Mesenchymal stem cell (in vitro differentiated cells and primary cell): Measurements from ENCODE around the gene ATP6V0B.

Experiments
- DNase-seq: peaks from one replicate; pipeline ENCODE4 v3.0.0-alpha.2; 2013
- H2AFZ ChIP-seq: one replicate; pipeline ENCODE4 v1.6.1; 2013; ENCODE audit warnings: low read depth, mild to moderate bottlenecking, control low read depth, inconsistent platforms, low read length, moderate library complexity
- H2AK5ac ChIP-seq: 2 replicates; pipeline ENCODE4 v1.6.1; 2013; ENCODE audit warnings: low read length, moderate library complexity, mild to moderate bottlenecking, inconsistent platforms; ENCODE audit not compliant: severe bottlenecking
- H2BK120ac ChIP-seq: one replicate; pipeline ENCODE4 v1.6.1; 2013; ENCODE audit warnings: low read depth, mild to moderate bottlenecking, inconsistent platforms, low read length, moderate library complexity
- H2BK12ac ChIP-seq, 2 experiments: one replicate each; pipeline ENCODE4 v1.6.1; 2013; ENCODE audit warnings: inconsistent platforms in 2 of 2, low read length in 2 of 2, mild to moderate bottlenecking in 2 of 2, moderate library complexity in 2 of 2, control low read depth in 1 of 2
- H2BK15ac ChIP-seq: one replicate; pipeline ENCODE4 v1.6.1; 2013; ENCODE audit warnings: mild to moderate bottlenecking, low read depth, inconsistent platforms; ENCODE audit not compliant: poor library complexity, severe bottlenecking
- H2BK5ac ChIP-seq: 2 replicates; pipeline ENCODE4 v1.6.1; 2013; ENCODE audit warnings: low read depth, mild to moderate bottlenecking, low read length, control low read depth, inconsistent platforms; ENCODE audit not compliant: poor library complexity, severe bottlenecking
- H3K14ac ChIP-seq, 2 experiments: one replicate each; pipeline ENCODE4 v1.6.1; 2013; ENCODE audit warnings: inconsistent platforms in 2 of 2, low read length in 2 of 2, control low read depth in 1 of 2, mild to moderate bottlenecking in 1 of 2, moderate library complexity in 1 of 2
- H3K18ac ChIP-seq, 2 experiments: one replicate each; pipeline ENCODE4 v1.6.1; 2013; ENCODE audit warnings: inconsistent platforms in 2 of 2, low read length in 2 of 2, control low read depth in 1 of 2, low read depth in 1 of 2, mild to moderate bottlenecking in 1 of 2
- H3K23ac ChIP-seq, 2 experiments: one replicate each; pipeline ENCODE4 v1.6.1; 2013; ENCODE audit warnings: inconsistent platforms in 2 of 2, low read length in 2 of 2, mild to moderate bottlenecking in 2 of 2, moderate library complexity in 2 of 2, control low read depth in 1 of 2
- H3K27ac ChIP-seq: 2 replicates; pipeline ENCODE4 v1.5.1; 2013; ENCODE audit warnings: mild to moderate bottlenecking, moderate library complexity, low read length, control low read depth, inconsistent platforms; ENCODE audit not compliant: poor library complexity, severe bottlenecking
- H3K27me3 ChIP-seq, 2 experiments: 2 replicates each; pipeline versions ENCODE4 v1.6.1 to v1.7.0; 2013; ENCODE audit warnings: low read length in 2 of 2, mild to moderate bottlenecking in 2 of 2, moderate library complexity in 2 of 2, control low read depth in 1 of 2, inconsistent platforms in 1 of 2; ENCODE audit not compliant: control insufficient read depth in 1 of 2, insufficient read depth in 1 of 2
- H3K36me3 ChIP-seq, 2 experiments: 2 replicates each; pipeline versions ENCODE4 v1.6.1 to v1.7.0; 2013; ENCODE audit warnings: low read length in 2 of 2, control low read depth in 1 of 2, inconsistent platforms in 1 of 2, low read depth in 1 of 2, mild to moderate bottlenecking in 1 of 2; ENCODE audit not compliant: insufficient read depth in 2 of 2, control insufficient read depth in 1 of 2
- H3K4ac ChIP-seq, 2 experiments: one replicate each; pipeline ENCODE4 v1.6.1; 2013; ENCODE audit warnings: inconsistent platforms in 2 of 2, low read length in 2 of 2, mild to moderate bottlenecking in 2 of 2, moderate library complexity in 2 of 2, control low read depth in 1 of 2, low read depth in 1 of 2
- H3K4me1 ChIP-seq: 2 replicates; pipeline ENCODE4 v1.6.1; 2013; ENCODE audit warnings: low read depth, low read length, control low read depth; ENCODE audit not compliant: control insufficient read depth, insufficient read depth
- H3K4me2 ChIP-seq: 2 replicates; pipeline ENCODE4 v1.6.1; 2013; ENCODE audit warnings: low read length, mild to moderate bottlenecking, inconsistent platforms; ENCODE audit not compliant: poor library complexity, severe bottlenecking
- H3K4me3 ChIP-seq, 2 experiments: 2 replicates each; pipeline versions ENCODE4 v1.5.1 to v1.7.0; 2013; ENCODE audit warnings: low read length in 2 of 2, mild to moderate bottlenecking in 2 of 2, control low read depth in 1 of 2, low read depth in 1 of 2; ENCODE audit not compliant: insufficient read depth in 1 of 2
- H3K79me1 ChIP-seq: replicated peaks from 2 replicates; pipeline ENCODE4 v1.6.1; 2013; ENCODE audit warnings: mild to moderate bottlenecking, control low read depth, low read length, inconsistent platforms; ENCODE audit not compliant: poor library complexity, severe bottlenecking
- H3K9ac ChIP-seq: 2 replicates; pipeline ENCODE4 v1.7.0; 2013; ENCODE audit warnings: mild to moderate bottlenecking, low read length, moderate library complexity
- H3K9me3 ChIP-seq: 2 replicates; pipeline ENCODE4 v1.7.0; 2013; ENCODE audit warnings: mild to moderate bottlenecking, low read length; ENCODE audit not compliant: control insufficient read depth
- H4K8ac ChIP-seq: one replicate; pipeline ENCODE4 v1.6.1; 2013; ENCODE audit warnings: inconsistent platforms, mild to moderate bottlenecking, low read length, moderate library complexity
- H4K91ac ChIP-seq: one replicate; pipeline ENCODE4 v1.6.1; 2013; ENCODE audit warnings: mild to moderate bottlenecking, low read length, inconsistent platforms
- WGBS: methylation state at CpG from one replicate; pipeline ENCODE4 v1.1.7; 2013; ENCODE audit warnings: mixed read lengths; 5-methylcytosine and 5-hydroxymethylcytosine counted together

Gene ATP6V0B

GRCh38 chr1:43956234-43956633 lies 18.5 kb upstream of the ATP6V0B start:
- Histone ChIP-seq H3K4me1 (peaks cover 1% of the 10 kb centered on the region), H3K18ac (no peak overlapping the region), H4K91ac (no peak overlapping the region), H3K4ac (no peak overlapping the region), H2AFZ (no peak overlapping the region), H2BK12ac (no peak overlapping the region), H3K79me1 (peaks cover 21% of the 10 kb centered on the region), H2BK15ac (no peak overlapping the region), H3K14ac (no peak overlapping the region), H2BK120ac (no peak overlapping the region), H3K9ac (no peak overlapping the region), H3K4me2 (no peak overlapping the region), H2AK5ac (no peak overlapping the region), H3K27me3 (no peaks in the 10 kb centered on the region), H3K36me3 (peaks cover 51 to 56% of the 10 kb centered on the region in 2 experiments), H3K4me3 (no peak overlapping the region), H3K27ac (no peak overlapping the region), H2BK5ac (no peak overlapping the region), H3K9me3 (no peaks in the 10 kb centered on the region), H4K8ac (no peak overlapping the region), H3K23ac (no peak overlapping the region)
- WGBS = over 99% methylated on average over 7 of the region's 8 CpGs
- DNase-seq = no peak

GRCh38 chr1:43957407-43958040 lies 17.2 kb upstream of the ATP6V0B start:
- H4K8ac ChIP-seq = no peak overlapping the region
- H3K4me1 ChIP-seq = peaks cover 1% of the 10 kb centered on the region
- no peak overlapping the region for H3K9ac ChIP-seq
- no peak overlapping the region for H3K4me3 ChIP-seq
- H2BK12ac ChIP-seq = no peak overlapping the region
- no peak overlapping the region for H2BK15ac ChIP-seq
- no peaks in the 10 kb centered on the region for H3K27me3 ChIP-seq
- no peak overlapping the region for H3K4me2 ChIP-seq
- peaks cover 61 to 69% of the 10 kb centered on the region in 2 experiments for H3K36me3 ChIP-seq
- no peaks in the 10 kb centered on the region for H3K9me3 ChIP-seq
- H2BK5ac ChIP-seq = no peak overlapping the region
- no peak for DNase-seq
- no peak overlapping the region for H4K91ac ChIP-seq
- 98% methylated on average over 7 of the region's 7 CpGs for WGBS
- no peak overlapping the region for H3K14ac ChIP-seq
- H3K79me1 ChIP-seq = peaks cover 21% of the 10 kb centered on the region
- no peak overlapping the region for H2BK120ac ChIP-seq
- H2AFZ ChIP-seq = no peak overlapping the region
- no peak overlapping the region for H3K23ac ChIP-seq
- no peak overlapping the region for H2AK5ac ChIP-seq
- H3K18ac ChIP-seq = no peak overlapping the region
- no peak overlapping the region for H3K27ac ChIP-seq
- H3K4ac ChIP-seq = no peak overlapping the region

- H3K4me3 ChIP-seq = no peak overlapping the region
- H3K18ac ChIP-seq = no peak overlapping the region
- no peaks in the 10 kb centered on the region for H3K4me1 ChIP-seq
- DNase-seq = no peak
- H3K79me1 ChIP-seq = peaks cover 14% of the 10 kb centered on the region
- H3K9ac ChIP-seq = no peak overlapping the region
- H3K27ac ChIP-seq = no peak overlapping the region
- H3K23ac ChIP-seq = no peak overlapping the region
- no peak overlapping the region for H3K4ac ChIP-seq
- WGBS = 92% methylated on average over 8 of the region's 9 CpGs
- H2AFZ ChIP-seq = no peak overlapping the region
- H4K8ac ChIP-seq = no peak overlapping the region
- H2AK5ac ChIP-seq = no peak overlapping the region
- no peak overlapping the region for H3K4me2 ChIP-seq
- H4K91ac ChIP-seq = no peak overlapping the region
- H2BK15ac ChIP-seq = no peak overlapping the region
- no peak overlapping the region for H2BK120ac ChIP-seq
- no peak overlapping the region for H3K14ac ChIP-seq
- no peak overlapping the region for H2BK12ac ChIP-seq
- H3K36me3 ChIP-seq = peaks cover 61 to 80% of the 10 kb centered on the region in 2 experiments
- no peaks in the 10 kb centered on the region for H3K27me3 ChIP-seq
- no peak overlapping the region for H2BK5ac ChIP-seq
- H3K9me3 ChIP-seq = no peaks in the 10 kb centered on the region
Measured at GRCh38 chr1:43958351-43959255, 16.2 kb upstream of the ATP6V0B start.

- H2BK5ac ChIP-seq = no peak overlapping the region
- no peak overlapping the region for H3K14ac ChIP-seq
- no peak overlapping the region for H2BK15ac ChIP-seq
- H3K27me3 ChIP-seq = no peaks in the 10 kb centered on the region
- H2AK5ac ChIP-seq = no peak overlapping the region
- H3K4me3 ChIP-seq = peak overlapping the region in 1 of 2 experiments; percentile 20
- peaks cover 8% of the 10 kb centered on the region for H3K79me1 ChIP-seq
- H4K91ac ChIP-seq = no peak overlapping the region
- no peak overlapping the region for H4K8ac ChIP-seq
- H3K9me3 ChIP-seq = no peaks in the 10 kb centered on the region
- H3K4ac ChIP-seq = no peak overlapping the region
- no peaks in the 10 kb centered on the region for H3K4me1 ChIP-seq
- WGBS = 93% methylated on average over 8 of the region's 8 CpGs
- no peak overlapping the region for H2AFZ ChIP-seq
- H3K18ac ChIP-seq = no peak overlapping the region
- peaks cover 71 to 96% of the 10 kb centered on the region in 2 experiments for H3K36me3 ChIP-seq
- H3K9ac ChIP-seq = no peak overlapping the region
- H3K27ac ChIP-seq = no peak overlapping the region
- no peak overlapping the region for H3K23ac ChIP-seq
- H2BK120ac ChIP-seq = no peak overlapping the region
- no peak overlapping the region for H3K4me2 ChIP-seq
- no peak overlapping the region for H2BK12ac ChIP-seq
- DNase-seq = no peak
Measured at GRCh38 chr1:43960798-43961197, 14.0 kb upstream of the ATP6V0B start.
